Chondrocyte (in vitro differentiated cells): ENCODE measurements around the gene WDR74. TPM values are rescaled to one million over a fixed set of nuclear protein-coding genes. Genes with fewer than 3 reads are reported as not detected.

Experiments
- DNase-seq: peaks from one replicate; pipeline ENCODE4 v3.0.0; 2021; ENCODE audit warnings: mixed read lengths, low spot score
- H3K27ac Mint-ChIP-seq: one replicate; pipeline ENCODE4 v1.8.0; 2021; ENCODE audit warnings: mild to moderate bottlenecking, moderate library complexity, mixed read lengths; ENCODE audit not compliant: unreplicated experiment
- H3K27me3 Mint-ChIP-seq: 2 replicates; pipeline ENCODE4 v1.8.0; 2021; ENCODE audit warnings: low read depth, mixed read lengths
- H3K36me3 Mint-ChIP-seq: 2 replicates; pipeline ENCODE4 v1.8.0; 2021; ENCODE audit warnings: low read depth, mixed read lengths
- H3K4me1 Mint-ChIP-seq: 2 replicates; pipeline ENCODE4 v1.8.0; 2021; ENCODE audit warnings: low read depth, mild to moderate bottlenecking, mixed read lengths
- H3K4me3 Mint-ChIP-seq: one replicate; pipeline ENCODE4 v1.8.0; 2021; ENCODE audit warnings: mild to moderate bottlenecking, moderate library complexity, mixed read lengths; ENCODE audit not compliant: unreplicated experiment
- H3K9me3 Mint-ChIP-seq: 2 replicates; pipeline ENCODE4 v1.8.0; 2021; ENCODE audit warnings: low read depth, mixed read lengths
- CTCF ChIP-seq: fragments of 200-600 bp; sonication (generic); IDR thresholded peaks from 2 replicates; pipeline ENCODE4 v1.5.0; 2021; ENCODE audit warnings: antibody characterized with exemption, mild to moderate bottlenecking, moderate library complexity
- long read RNA-seq: library from polyadenylated mRNA; stranded (forward); transcript quantifications from one replicate; pipeline ENCODE4 v2.0.0, GENCODE V29; 2021
- total RNA-seq: library from RNA; stranded (reverse); gene quantifications from 3 replicates; pipeline ENCODE4 v1.2.1, GENCODE V29; 2021

WDR74 gene
- total RNA-seq, result 26.4 to 27.9 TPM (median 27.3 TPM) in 3 replicates
- long read RNA-seq, transcript WDR74-201 (11 exons, 1,289 nt), result major isoform, 25 of 31 reads
- long read RNA-seq, partial matches to known transcripts, result 3 of 31 reads
- long read RNA-seq, other reads (novel, unspliced or antisense), result 2 of 31 reads

GRCh38 chr11:62839050-62839945 lies at the start of gene WDR74:
TSS of gene WDR74 (minus strand) at chr11:62839590. CDS start at chr11:62839570, 20 bp downstream.
- peak; percentile 95 for DNase-seq
- Mint-ChIP-seq H3K36me3 (peaks cover 5% of the 10 kb centered on the region), H3K4me1 (peaks cover 28% of the 10 kb centered on the region), H3K4me3 (no peak within 1 kb of the TSS), H3K9me3 (no peaks in the 10 kb centered on the region), H3K27ac (no peak within 1 kb of the TSS), H3K27me3 (no peaks in the 10 kb centered on the region)
- no peak for TF ChIP-seq CTCF

DNA sequence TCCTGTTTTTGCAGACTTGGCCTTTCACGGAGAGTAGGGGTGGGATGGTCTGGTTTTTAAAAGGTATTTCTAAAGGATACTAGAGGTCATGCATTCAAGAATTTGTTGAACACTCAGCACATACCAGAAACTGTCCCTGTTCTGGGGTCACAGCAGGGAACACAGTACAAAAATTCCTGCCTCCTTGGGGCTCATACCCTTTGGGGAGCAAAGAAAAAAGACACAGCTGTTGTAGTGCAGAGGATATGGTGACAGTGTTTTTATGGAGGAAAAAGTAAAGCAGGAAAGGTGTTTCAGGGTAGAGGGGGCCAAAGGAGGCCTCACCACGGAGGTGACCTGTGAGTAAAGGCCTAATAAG lies 49.7 kb upstream of the WDR74 start:
- peaks cover 53% of the 10 kb centered on the region for H3K4me1 Mint-ChIP-seq
- H3K27me3 Mint-ChIP-seq, result no peaks in the 10 kb centered on the region
- H3K27ac Mint-ChIP-seq, result peak overlapping the region; percentile 78
- H3K4me3 Mint-ChIP-seq, result no peak overlapping the region
- TF ChIP-seq CTCF, result no peak
- no peak for DNase-seq
- H3K36me3 Mint-ChIP-seq, result peaks cover 40% of the 10 kb centered on the region
- no peaks in the 10 kb centered on the region for H3K9me3 Mint-ChIP-seq

GRCh38 chr11:62888406-62888805 lies 49.0 kb upstream of the WDR74 start:
- DNase-seq, result no peak
- no peak for TF ChIP-seq CTCF
- no peaks in the 10 kb centered on the region for H3K9me3 Mint-ChIP-seq
- H3K36me3 Mint-ChIP-seq, result peaks cover 47% of the 10 kb centered on the region
- H3K4me1 Mint-ChIP-seq, result peaks cover 60% of the 10 kb centered on the region
- no peaks in the 10 kb centered on the region for H3K27me3 Mint-ChIP-seq
- no peak overlapping the region for H3K4me3 Mint-ChIP-seq
- no peak overlapping the region for H3K27ac Mint-ChIP-seq

- DNase-seq, result no peak
- Mint-ChIP-seq H3K9me3 (no peaks in the 10 kb centered on the region), H3K4me3 (peak overlapping the region; percentile 100), H3K4me1 (peaks cover 71% of the 10 kb centered on the region), H3K27me3 (no peaks in the 10 kb centered on the region), H3K36me3 (peaks cover 67% of the 10 kb centered on the region), H3K27ac (peak overlapping the region; percentile 15)
- no peak for TF ChIP-seq CTCF
Measured at GRCh38 chr11:62885137-62885750, 45.9 kb upstream of the WDR74 start.

DNA sequence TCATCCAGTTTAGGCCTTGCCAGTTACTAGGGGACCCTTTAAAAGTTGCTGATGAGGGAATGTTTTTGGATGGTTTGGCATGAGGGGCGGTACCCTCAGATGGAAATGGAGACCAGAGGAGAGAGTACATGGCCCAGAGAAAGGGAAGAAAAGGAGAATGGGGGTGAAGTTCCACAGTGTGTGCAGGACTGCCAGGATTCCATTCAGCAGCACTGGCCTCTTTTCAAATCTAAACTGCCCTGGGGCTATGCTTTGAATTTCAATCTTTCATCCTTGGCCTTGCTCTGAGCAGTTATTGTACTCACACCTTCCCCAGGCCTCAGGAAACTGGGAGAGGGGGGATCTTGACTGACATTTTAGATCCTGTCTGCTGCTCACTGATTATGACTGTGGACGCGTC lies 44.3 kb upstream of the WDR74 start:
- TF ChIP-seq CTCF, result no peak
- no peak for DNase-seq

More for the DNA sequence above, 44.3 kb upstream of the WDR74 start:
- Mint-ChIP-seq H3K36me3 (peaks cover 55% of the 10 kb centered on the region), H3K4me1 (peaks cover 68% of the 10 kb centered on the region), H3K27ac (peak overlapping the region; percentile 100), H3K4me3 (peak overlapping the region; percentile 100), H3K9me3 (no peaks in the 10 kb centered on the region), H3K27me3 (no peaks in the 10 kb centered on the region)
